Kidney epithelial cell (primary cell): Measurements from ENCODE around the gene LITAFD. TPM values are rescaled to one million over a fixed set of nuclear protein-coding genes. Genes with fewer than 3 reads are reported as not detected.
"Not testable (repeated sequence)": the region's sequence is repeated elsewhere in the genome, so short reads cannot be mapped to it uniquely, and the experiment has no call there.

Source experiments
- DNase-seq: peaks from one replicate; pipeline ENCODE4 v3.0.0-alpha.2; 2010; ENCODE audit warnings: low read depth
- H3K27me3 ChIP-seq: 2 replicates; pipeline ENCODE4 v1.6.0; 2011; ENCODE audit warnings: low read length; ENCODE audit not compliant: control insufficient read depth, insufficient read depth
- H3K36me3 ChIP-seq: 2 replicates; pipeline ENCODE4 v1.5.1; 2011; ENCODE audit warnings: low read length; ENCODE audit not compliant: control insufficient read depth, insufficient read depth
- H3K4me3 ChIP-seq: 2 replicates; pipeline ENCODE4 v1.5.1; 2011; ENCODE audit warnings: low read depth, mild to moderate bottlenecking, control low read depth, low read length
- total RNA-seq: library from RNA; depleted of rRNA; stranded (reverse); fragments of >200 nt; gene quantifications from 2 replicates; pipeline ENCODE4 v1.2.3, GENCODE V29; 2015
- TF ChIP-seq, protein P1 (sequence below): IDR thresholded peaks from 2 replicates; pipeline ENCODE4 v1.5.1; 2011; ENCODE audit warnings: mild to moderate bottlenecking, moderate library complexity, low read length, control low read depth, inconsistent platforms; ENCODE audit not compliant: insufficient read depth, poor library complexity, severe bottlenecking

The LITAFD gene
- total RNA-seq, 1 donor from 2014 or later: not detected

DNA sequence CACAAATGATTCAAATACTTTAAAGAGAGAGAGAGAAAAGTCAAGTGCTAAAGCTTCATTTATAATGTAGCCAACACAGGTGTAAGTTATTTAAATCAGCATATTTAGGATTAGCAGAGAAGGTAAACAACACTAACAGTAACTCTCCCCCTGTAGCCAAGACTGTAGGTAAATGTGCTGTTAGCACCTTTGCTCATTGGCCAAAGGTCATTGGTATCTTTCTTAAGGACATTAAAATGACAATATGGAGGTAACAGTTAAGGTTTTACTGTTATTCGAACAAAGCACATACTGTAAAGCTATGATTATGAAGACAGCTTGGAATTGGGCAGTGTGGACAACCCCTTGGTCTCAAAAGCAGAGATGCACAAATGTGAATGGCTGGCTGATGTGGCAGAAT, 28.7 kb downstream of the LITAFD start:
- Histone ChIP-seq H3K4me3 (no peak overlapping the region), H3K36me3 (no peaks in the 10 kb centered on the region), H3K27me3 (no peaks in the 10 kb centered on the region)
- DNase-seq: no peak
- TF ChIP-seq, protein P1, sequence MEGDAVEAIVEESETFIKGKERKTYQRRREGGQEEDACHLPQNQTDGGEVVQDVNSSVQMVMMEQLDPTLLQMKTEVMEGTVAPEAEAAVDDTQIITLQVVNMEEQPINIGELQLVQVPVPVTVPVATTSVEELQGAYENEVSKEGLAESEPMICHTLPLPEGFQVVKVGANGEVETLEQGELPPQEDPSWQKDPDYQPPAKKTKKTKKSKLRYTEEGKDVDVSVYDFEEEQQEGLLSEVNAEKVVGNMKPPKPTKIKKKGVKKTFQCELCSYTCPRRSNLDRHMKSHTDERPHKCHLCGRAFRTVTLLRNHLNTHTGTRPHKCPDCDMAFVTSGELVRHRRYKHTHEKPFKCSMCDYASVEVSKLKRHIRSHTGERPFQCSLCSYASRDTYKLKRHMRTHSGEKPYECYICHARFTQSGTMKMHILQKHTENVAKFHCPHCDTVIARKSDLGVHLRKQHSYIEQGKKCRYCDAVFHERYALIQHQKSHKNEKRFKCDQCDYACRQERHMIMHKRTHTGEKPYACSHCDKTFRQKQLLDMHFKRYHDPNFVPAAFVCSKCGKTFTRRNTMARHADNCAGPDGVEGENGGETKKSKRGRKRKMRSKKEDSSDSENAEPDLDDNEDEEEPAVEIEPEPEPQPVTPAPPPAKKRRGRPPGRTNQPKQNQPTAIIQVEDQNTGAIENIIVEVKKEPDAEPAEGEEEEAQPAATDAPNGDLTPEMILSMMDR: no peak

GRCh38 chr16:8912793-8913192, 30.6 kb downstream of the LITAFD start:
- H3K36me3 ChIP-seq: no peaks in the 10 kb centered on the region
- H3K27me3 ChIP-seq: no peaks in the 10 kb centered on the region
- DNase-seq: no peak
- TF ChIP-seq, protein P1: no peak
- no peak overlapping the region for H3K4me3 ChIP-seq

DNA sequence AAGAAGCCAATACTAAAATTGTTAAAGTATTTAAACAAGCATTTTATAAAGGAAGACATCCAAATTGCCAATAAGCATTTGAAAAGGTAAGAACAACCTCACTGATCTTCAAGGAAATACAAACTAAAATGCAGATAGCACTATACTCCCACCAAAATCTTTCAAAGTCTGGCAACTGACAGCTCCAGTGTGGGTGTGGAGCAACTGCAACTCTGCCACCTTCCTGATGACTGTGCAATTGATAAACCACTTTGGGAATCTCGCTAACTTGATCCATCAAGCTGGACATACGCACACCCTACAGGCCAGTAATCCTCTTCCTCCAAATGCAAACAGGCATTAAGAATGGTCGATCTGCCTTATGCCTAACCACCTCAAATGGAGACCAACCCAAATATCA, 31.9 kb downstream of the LITAFD start:
- TF ChIP-seq, protein P1: no peak
- H3K27me3 ChIP-seq: no peaks in the 10 kb centered on the region
- DNase-seq: no peak
- H3K36me3 ChIP-seq: no peaks in the 10 kb centered on the region
- H3K4me3 ChIP-seq: no peak overlapping the region

- no peak for DNase-seq
- no peak overlapping the region for H3K4me3 ChIP-seq
- H3K27me3 ChIP-seq: no peaks in the 10 kb centered on the region
- H3K36me3 ChIP-seq: no peaks in the 10 kb centered on the region
- TF ChIP-seq, protein P1: no peak
Observed at GRCh38 chr16:8915722-8916301, 33.7 kb downstream of the LITAFD start.

GRCh38 chr16:8916541-8917225, 34.5 kb downstream of the LITAFD start:
- Histone ChIP-seq H3K36me3 (no peaks in the 10 kb centered on the region), H3K4me3 (no peak overlapping the region), H3K27me3 (no peaks in the 10 kb centered on the region)
- no peak for DNase-seq
- TF ChIP-seq, protein P1: no peak

- H3K36me3 ChIP-seq, DNase-seq, H3K27me3 ChIP-seq, H3K4me3 ChIP-seq: not testable (repeated sequence)
Observed at GRCh38 chr16:8917336-8917735, 35.2 kb downstream of the LITAFD start.
